GM12865 (cell line): ENCODE results near the gene GATAD2B.
A peak's percentile ranks its signal among the peaks of the same experiment; 100 is the strongest.
"Not testable (repeated sequence)": the region's sequence is repeated elsewhere in the genome, so short reads cannot be mapped to it uniquely, and the experiment has no call there.

Experiments used
- DNase-seq: peaks from one replicate; pipeline ENCODE4 v3.0.0; 2010; ENCODE audit warnings: low read depth
- H3K4me3 ChIP-seq: 2 replicates; pipeline ENCODE4 v1.5.1; 2011; ENCODE audit warnings: mild to moderate bottlenecking, low read depth, low read length, control low read depth
- CTCF ChIP-seq: IDR thresholded peaks from 2 replicates; pipeline ENCODE4 v1.5.1; 2011; ENCODE audit warnings: low read length, control low read depth, low read depth, inconsistent platforms; ENCODE audit not compliant: insufficient read depth; ENCODE audit errors: missing control alignments

The GATAD2B gene

GRCh38 chr1:153849487-153850185 lies 73.1 kb downstream of the GATAD2B start:
- TF ChIP-seq CTCF: no peak

DNA sequence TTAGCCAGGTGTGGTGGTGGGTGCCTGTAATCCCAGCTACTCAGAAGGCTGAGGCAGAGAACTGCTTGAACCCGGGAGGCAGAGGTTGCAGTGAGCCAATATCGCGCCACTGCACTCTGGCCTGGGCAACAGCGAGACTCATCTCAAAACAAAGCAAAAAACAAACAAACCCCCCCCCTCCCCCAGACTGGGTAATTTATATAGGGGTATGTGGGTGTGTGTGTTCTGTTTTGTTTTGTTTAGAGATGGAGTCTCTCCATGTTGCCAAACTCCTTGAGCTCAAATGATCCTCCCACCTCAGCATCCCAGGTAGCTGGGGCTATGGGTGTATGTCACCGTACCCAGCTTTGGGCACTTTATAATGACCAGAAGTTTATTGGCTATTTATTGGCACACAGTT lies 74.0 kb downstream of the GATAD2B start:
- TF ChIP-seq CTCF: no peak
- DNase-seq: no peak
- no peak overlapping the region for H3K4me3 ChIP-seq

More at GRCh38 chr1:153849487-153850185, 73.1 kb downstream of the GATAD2B start:
- DNase-seq: peak; percentile 88
- H3K4me3 ChIP-seq: no peak overlapping the region

DNA sequence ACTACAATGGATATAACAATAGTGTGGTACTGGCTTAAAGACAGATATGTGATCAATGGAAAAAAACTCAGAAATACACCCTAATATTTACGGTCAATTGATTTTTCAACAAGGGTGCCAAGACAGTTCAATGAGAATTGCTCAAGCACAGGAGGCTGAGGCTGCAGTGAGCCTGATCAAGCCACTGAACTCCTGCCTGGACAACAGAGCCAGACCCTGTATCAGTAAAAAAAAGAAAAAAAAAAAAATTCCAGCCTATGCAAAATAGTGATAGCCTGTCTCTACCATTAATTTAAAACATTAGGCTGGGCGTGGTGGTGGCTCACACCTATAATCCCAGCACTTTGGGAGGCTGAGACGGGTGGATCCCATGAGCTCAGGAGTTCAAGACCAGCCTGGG lies 77.6 kb downstream of the GATAD2B start:
- no peak for TF ChIP-seq CTCF
- H3K4me3 ChIP-seq: no peak overlapping the region
- DNase-seq: no peak

- not testable (repeated sequence) for DNase-seq, H3K4me3 ChIP-seq
These were observed 78.4 kb downstream of the GATAD2B start for GRCh38 chr1:153844349-153844748.

- H3K4me3 ChIP-seq: no peak overlapping the region
- TF ChIP-seq CTCF: no peak
- DNase-seq: peak; percentile 85
These were observed 80.7 kb downstream of the GATAD2B start for GRCh38 chr1:153842006-153842471.

DNA sequence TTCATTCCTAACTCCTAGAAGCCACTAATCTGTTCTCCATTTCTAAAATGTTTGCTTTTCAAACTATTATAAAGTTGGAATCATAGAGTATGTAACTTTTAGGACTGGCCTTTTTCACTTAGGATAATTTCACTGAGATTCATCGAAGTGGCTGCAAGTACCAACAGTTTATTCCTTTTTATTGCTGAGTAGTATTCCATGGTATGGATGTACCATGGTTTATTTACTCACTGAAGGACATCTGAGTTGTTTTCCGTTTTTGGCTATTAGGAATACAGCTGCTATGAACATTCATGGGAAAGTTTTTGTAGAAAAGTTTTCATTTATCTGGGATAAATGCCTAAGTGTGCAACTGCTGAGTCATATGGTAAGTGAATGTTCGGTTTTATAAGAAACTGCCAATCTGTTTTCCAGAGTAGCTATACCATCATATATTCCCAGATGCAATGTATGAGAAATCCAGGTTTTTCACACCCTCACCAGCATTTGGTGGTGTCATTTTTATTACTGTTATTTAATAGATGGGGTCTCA lies 81.2 kb downstream of the GATAD2B start:
- no peak for DNase-seq
- no peak overlapping the region for H3K4me3 ChIP-seq
- no peak for TF ChIP-seq CTCF

GRCh38 chr1:153840774-153841173 lies 82.0 kb downstream of the GATAD2B start:
- not testable (repeated sequence) for H3K4me3 ChIP-seq
- peak; percentile 70 for DNase-seq

DNA sequence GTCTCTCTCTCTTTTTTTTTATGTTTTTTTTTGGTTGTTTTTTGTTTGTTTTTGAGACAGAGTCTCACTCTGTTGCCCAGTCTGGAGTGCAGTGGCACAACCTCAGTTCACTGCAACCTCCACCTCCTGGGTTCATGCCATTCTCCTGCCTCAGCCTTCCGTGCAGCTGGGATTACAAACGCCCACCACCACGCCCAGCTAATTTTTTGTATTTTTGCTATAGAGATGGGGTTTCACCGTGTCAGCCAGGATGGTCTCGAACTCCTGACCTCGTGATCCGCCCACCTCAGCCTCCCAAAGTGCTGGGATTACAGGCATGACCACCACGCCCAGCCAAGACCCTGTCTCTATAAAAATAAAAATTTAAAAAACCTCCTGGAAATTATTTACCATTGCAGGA lies 88.8 kb downstream of the GATAD2B start:
- DNase-seq, H3K4me3 ChIP-seq: not testable (repeated sequence)
